ENCODE data around the gene FXYD5.

DNA sequence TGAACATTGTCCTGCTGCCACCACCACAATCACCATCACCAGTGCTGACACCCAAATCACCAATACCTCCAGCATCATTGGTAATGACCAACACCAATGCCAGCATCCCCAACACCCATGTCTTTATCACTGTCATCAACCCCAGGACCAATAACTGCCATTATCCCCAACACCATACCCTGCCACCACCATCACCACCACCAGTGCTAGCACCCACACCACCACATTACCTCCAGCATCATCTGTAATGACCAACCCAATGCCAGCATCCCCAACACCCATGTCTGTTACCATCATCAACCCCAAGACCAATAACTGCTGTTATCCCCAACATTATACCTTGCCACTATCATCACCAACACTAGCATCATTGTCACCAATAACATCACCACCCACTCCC, 22.3 kb upstream of the FXYD5 start:
- TF ChIP-seq, protein P1, sequence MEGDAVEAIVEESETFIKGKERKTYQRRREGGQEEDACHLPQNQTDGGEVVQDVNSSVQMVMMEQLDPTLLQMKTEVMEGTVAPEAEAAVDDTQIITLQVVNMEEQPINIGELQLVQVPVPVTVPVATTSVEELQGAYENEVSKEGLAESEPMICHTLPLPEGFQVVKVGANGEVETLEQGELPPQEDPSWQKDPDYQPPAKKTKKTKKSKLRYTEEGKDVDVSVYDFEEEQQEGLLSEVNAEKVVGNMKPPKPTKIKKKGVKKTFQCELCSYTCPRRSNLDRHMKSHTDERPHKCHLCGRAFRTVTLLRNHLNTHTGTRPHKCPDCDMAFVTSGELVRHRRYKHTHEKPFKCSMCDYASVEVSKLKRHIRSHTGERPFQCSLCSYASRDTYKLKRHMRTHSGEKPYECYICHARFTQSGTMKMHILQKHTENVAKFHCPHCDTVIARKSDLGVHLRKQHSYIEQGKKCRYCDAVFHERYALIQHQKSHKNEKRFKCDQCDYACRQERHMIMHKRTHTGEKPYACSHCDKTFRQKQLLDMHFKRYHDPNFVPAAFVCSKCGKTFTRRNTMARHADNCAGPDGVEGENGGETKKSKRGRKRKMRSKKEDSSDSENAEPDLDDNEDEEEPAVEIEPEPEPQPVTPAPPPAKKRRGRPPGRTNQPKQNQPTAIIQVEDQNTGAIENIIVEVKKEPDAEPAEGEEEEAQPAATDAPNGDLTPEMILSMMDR (conservative IDR thresholded peaks at IDR 0.05; ENCODE audit: low read length), result no peak
- TF ChIP-seq EZH2phosphoT487 (IDR thresholded peaks at IDR 0.05; ENCODE audit: borderline replicate concordance, low read depth, low read length), result no peak
